C4-2B (cell line): ENCODE results near the gene FCHSD2.

Source experiments
- CTCF ChIP-seq: fragments of 450-650 bp; conservative IDR thresholded peaks from 2 replicates; pipeline ENCODE4 v1.5.1; 2017; ENCODE audit warnings: mild to moderate bottlenecking
- ZFX ChIP-seq: fragments of 450-650 bp; IDR thresholded peaks from 2 replicates; pipeline ENCODE4 v1.6.1; 2017

GRCh38 chr11:73013021-73013420 is 129.1 kb downstream of the FCHSD2 start:
- TF ChIP-seq CTCF (no peak), ZFX (no peak)
